ENCODE measurements around the gene DCLK1.
"Not testable (repeated sequence)": the region's sequence is repeated elsewhere in the genome, so short reads cannot be mapped to it uniquely, and the experiment has no call there.

The DCLK1 gene

GRCh38 chr13:35984287-35984686 lies 146.9 kb downstream of the DCLK1 start:
- no peak overlapping the region for H3K27ac ChIP-seq (replicated peaks)
- no peak for DNase-seq (ENCODE audit: low read depth in 1 of 2, low spot score in 1 of 2)
- no peak overlapping the region for H3K4me3 ChIP-seq (replicated peaks; ENCODE audit: insufficient read depth, low read length)
- TF ChIP-seq POLR2AphosphoS5 (IDR thresholded peaks at IDR 0.05; ENCODE audit: low read depth): no peak
- no peak for TF ChIP-seq GABPA (IDR thresholded peaks at IDR 0.05; ENCODE audit: low read depth)
- TF ChIP-seq SPI1 (IDR thresholded peaks at IDR 0.05; ENCODE audit: borderline replicate concordance, low read depth): no peak
- TF ChIP-seq REST (IDR thresholded peaks at IDR 0.05; ENCODE audit: insufficient replicate concordance, low read depth): no peak
- no peak for TF ChIP-seq CTCF (IDR thresholded peaks at IDR 0.05; ENCODE audit: insufficient read depth, low read length)
- no peaks in the 10 kb centered on the region for H3K27me3 ChIP-seq (ENCODE audit: insufficient read depth, poor library complexity, severe bottlenecking)

GRCh38 chr13:35983703-35984102 lies 147.5 kb downstream of the DCLK1 start:
- not testable (repeated sequence) for DNase-seq (ENCODE audit: low read depth in 1 of 2, low spot score in 1 of 2); H3K27me3 ChIP-seq (ENCODE audit: insufficient read depth, poor library complexity, severe bottlenecking); H3K27ac ChIP-seq (replicated peaks); H3K4me3 ChIP-seq (replicated peaks; ENCODE audit: insufficient read depth, low read length)

GRCh38 chr13:35983206-35983605 lies 148.0 kb downstream of the DCLK1 start:
- Histone ChIP-seq H3K4me3 (replicated peaks; ENCODE audit: insufficient read depth, low read length) (no peak overlapping the region), H3K27ac (replicated peaks) (no peak overlapping the region), H3K27me3 (ENCODE audit: insufficient read depth, poor library complexity, severe bottlenecking) (no peaks in the 10 kb centered on the region)
- TF ChIP-seq POLR2AphosphoS5 (IDR thresholded peaks at IDR 0.05; ENCODE audit: low read depth) (no peak), REST (IDR thresholded peaks at IDR 0.05; ENCODE audit: insufficient replicate concordance, low read depth) (no peak), GABPA (IDR thresholded peaks at IDR 0.05; ENCODE audit: low read depth) (no peak), SPI1 (IDR thresholded peaks at IDR 0.05; ENCODE audit: borderline replicate concordance, low read depth) (no peak), CTCF (IDR thresholded peaks at IDR 0.05; ENCODE audit: insufficient read depth, low read length) (no peak)
- DNase-seq (ENCODE audit: low read depth in 1 of 2, low spot score in 1 of 2): no peak

GRCh38 chr13:35979361-35979951 lies 151.7 kb downstream of the DCLK1 start:
- Histone ChIP-seq H3K27ac (replicated peaks) (no peak overlapping the region), H3K27me3 (ENCODE audit: insufficient read depth, poor library complexity, severe bottlenecking) (no peaks in the 10 kb centered on the region), H3K4me3 (replicated peaks; ENCODE audit: insufficient read depth, low read length) (no peak overlapping the region)
- DNase-seq (ENCODE audit: low read depth in 1 of 2, low spot score in 1 of 2): no peak
- TF ChIP-seq GABPA (IDR thresholded peaks at IDR 0.05; ENCODE audit: low read depth) (no peak), REST (IDR thresholded peaks at IDR 0.05; ENCODE audit: insufficient replicate concordance, low read depth) (no peak), POLR2AphosphoS5 (IDR thresholded peaks at IDR 0.05; ENCODE audit: low read depth) (no peak), CTCF (IDR thresholded peaks at IDR 0.05; ENCODE audit: insufficient read depth, low read length) (no peak), SPI1 (IDR thresholded peaks at IDR 0.05; ENCODE audit: borderline replicate concordance, low read depth) (no peak)
